ENCODE measurements around the gene IRF2. TPM values are rescaled to one million over a fixed set of nuclear protein-coding genes. Genes with fewer than 3 reads are reported as not detected.

The IRF2 gene
- total and polyA plus RNA-seq, 2 of the 8 experiments (the other 6 are each of a cell fraction or from before 2014, with no cell fraction given) = 13.8 to 17.0 TPM

GRCh38 chr4:184348311-184349233 is 125.8 kb downstream of the IRF2 start:
- Histone ChIP-seq H3K23me2 (ENCODE audit: low read depth, low read length) (peaks cover 1% of the 10 kb centered on the region; the same call in 1 of the 2 replicates), H2AFZ (ENCODE audit: low read length) (peak overlapping the region; percentile 97), H3K36me3 (ENCODE audit: control insufficient read depth in 2 of 4, insufficient read depth in 4 of 4, low read length in 3 of 4) (no peaks in the 10 kb centered on the region), H3K27ac (ENCODE audit: low read depth, low read length) (no peak overlapping the region), H3K18ac (ENCODE audit: extremely low read depth, low read length) (no peak overlapping the region), H3K23ac (ENCODE audit: insufficient read length) (no peak overlapping the region), H3K14ac (ENCODE audit: insufficient read length) (no peak overlapping the region), H3K9me3 (ENCODE audit: insufficient read depth in 2 of 2, low read depth in 1 of 2, low read length in 1 of 2) (no peaks in the 10 kb centered on the region), H4K5ac (ENCODE audit: insufficient read length, low read depth, low read length) (no peak overlapping the region), H3K79me1 (ENCODE audit: low read depth, low read length) (no peaks in the 10 kb centered on the region), H4K20me1 (replicated peaks in 1 of 2; ENCODE audit: control insufficient read depth in 1 of 2, insufficient read depth in 2 of 2, low read length in 2 of 2) (no peaks in the 10 kb centered on the region), H2BK12ac (ENCODE audit: low read depth, low read length) (peak overlapping the region; percentile 86), H4K8ac (ENCODE audit: extremely low read depth, insufficient read depth, low read length) (no peak overlapping the region; the same call in 1 of the 2 replicates), H3K4ac (replicated peaks; ENCODE audit: insufficient read length, low read depth, low read length) (no peak overlapping the region), H3K56ac (replicated peaks; ENCODE audit: insufficient read length, low read depth, low read length) (no peak overlapping the region), H3K4me1 (replicated peaks in 1 of 4; ENCODE audit: control insufficient read depth in 3 of 4, insufficient read depth in 4 of 4, low read length in 3 of 4) (peaks cover 9 to 20% (median 19%) of the 10 kb centered on the region in 4 experiments), H3K4me3 (ENCODE audit: extremely low read depth in 1 of 4, insufficient read depth in 2 of 4, low read depth in 3 of 4, low read length in 4 of 4) (no peak overlapping the region), H2BK5ac (ENCODE audit: low read depth, low read length) (peak overlapping the region; percentile 8; the same call in 1 of the 2 replicates), H2BK15ac (ENCODE audit: low read length) (no peak overlapping the region; the same call in 1 of the 2 replicates), H3K4me2 (ENCODE audit: insufficient read depth in 1 of 2, low read depth in 2 of 2, low read length in 2 of 2) (peak overlapping the region in 1 of 2 experiments; percentile 13; a peak in 1 of 4 replicates), H4K91ac (replicated peaks; ENCODE audit: insufficient read length, low read length) (peak overlapping the region; percentile 9), H2BK120ac (replicated peaks; ENCODE audit: low read depth, low read length) (peak overlapping the region; percentile 4), H3K79me2 (ENCODE audit: control insufficient read depth in 1 of 2, insufficient read depth in 2 of 2, low read length in 2 of 2) (no peaks in the 10 kb centered on the region), H3K27me3 (replicated peaks in 1 of 4; ENCODE audit: control insufficient read depth in 3 of 4, extremely low read depth in 1 of 4, insufficient read depth in 3 of 4, low read length in 3 of 4) (no peaks in the 10 kb centered on the region; a peak in 1 of 7 replicates), H3K9ac (replicated peaks in 1 of 4; ENCODE audit: extremely low read depth in 1 of 4, low read depth in 3 of 4, low read length in 3 of 4) (no peak overlapping the region), H2BK20ac (ENCODE audit: low read length) (peak overlapping the region; percentile 28; the same call in 1 of the 2 replicates), H2AK5ac (ENCODE audit: low read depth, low read length) (no peak overlapping the region)
- ChIA-PET POLR2A (ENCODE audit: partially characterized antibody) (interaction anchor here (1.1 to 1.7 kb wide), 3 partner anchors 22 to 126 kb away, joined by 3 to 5 read pairs (median 3); partner anchors contain the start of gene IRF2), CTCF (ENCODE audit: partially characterized antibody) (interaction anchor here (0.7 to 2.7 kb wide), 7 partner anchors 11 to 252 kb away, joined by 3 to 8 read pairs (median 3); no protein-coding TSS in a partner anchor)
- DNase-seq (ENCODE audit: low read depth in 1 of 2, low spot score in 2 of 2) (no peak), FAIRE-seq (no peak)
- WGBS, 2 experiments (ENCODE audit: extremely low coverage in 1 of 2, insufficient coverage in 1 of 2, insufficient read length in 1 of 2, insufficient replicate concordance in 2 of 2, low coverage in 1 of 2, low lambda C conversion rate in 2 of 2, missing lambda C conversion rate in 1 of 2) = 81% methylated on average over 15 of the region's 15 CpGs; no CpG with 5 or more reads in 1 of the 2 experiments
- TF ChIP-seq POLR2A (IDR thresholded peaks at IDR 0.05; ENCODE audit: control extremely low read depth in 1 of 2, low read depth in 2 of 2, low read length in 2 of 2) (no peak), MAX (IDR thresholded peaks at IDR 0.05) (peak; percentile 30; the same call in 1 of the 2 replicates), TBP (IDR thresholded peaks at IDR 0.05; ENCODE audit: low read depth, low read length) (no peak)
